Activated CD8-positive, alpha-beta memory T cell treated with anti-CD3 and anti-CD28 coated beads, Interleukin-2, amount 50 U/mL, for 1 hour (primary cell): ENCODE data around the gene SETBP1.

Experiments
- DNase-seq: peaks from one replicate; pipeline ENCODE4 v3.0.0-alpha.2; 2020; ENCODE audit errors: extremely low read depth

Gene SETBP1

GRCh38 chr18:45109706-45110105, 429.0 kb downstream of the SETBP1 start:
- DNase-seq, result no peak

DNA sequence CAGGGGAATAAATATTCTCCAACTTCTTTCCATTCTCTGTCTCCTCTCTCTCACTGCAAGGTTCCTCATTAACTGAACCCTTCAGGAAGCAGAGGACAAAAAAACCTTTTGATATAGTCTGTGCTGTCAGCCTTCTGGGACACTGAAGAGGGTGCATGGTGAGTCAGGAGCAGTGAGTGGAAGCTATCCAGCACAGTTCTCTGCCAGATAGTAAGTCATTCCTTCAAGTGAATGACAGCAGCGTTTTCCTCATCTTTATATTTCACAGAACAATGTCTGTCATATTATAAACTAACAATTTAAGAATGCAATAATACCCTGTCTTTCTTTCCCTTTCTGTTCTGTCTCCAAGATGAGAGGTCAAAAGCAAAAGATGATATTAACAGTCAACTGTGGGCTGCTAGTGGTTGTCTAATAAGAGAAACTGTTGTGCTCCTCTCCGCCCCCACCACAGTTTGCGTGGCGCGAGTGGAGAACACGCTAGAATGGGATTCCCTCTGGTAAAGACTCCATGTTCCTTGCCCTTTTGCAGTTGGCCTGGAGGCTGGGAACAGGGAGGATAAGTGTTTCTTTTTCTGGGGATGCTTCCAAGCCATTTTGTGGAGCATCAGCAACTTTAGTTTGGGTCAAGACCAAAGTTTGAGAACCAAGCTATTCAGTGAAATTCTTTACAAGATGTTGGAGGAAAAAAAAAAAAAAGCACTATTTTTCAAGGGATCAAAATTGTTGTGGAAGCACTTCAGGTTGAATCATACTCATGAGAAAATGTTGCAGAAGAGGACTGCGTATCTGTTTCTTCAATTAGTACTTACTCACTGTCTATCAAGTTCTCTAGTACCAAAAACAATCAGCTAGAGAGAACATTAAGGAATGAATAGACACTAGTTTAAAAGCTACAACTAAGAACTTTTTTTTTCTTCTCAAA, 430.2 kb downstream of the SETBP1 start:
- no peak for DNase-seq

- DNase-seq, result no peak
Measured at GRCh38 chr18:45111502-45111848, 430.8 kb downstream of the SETBP1 start.

- no peak for DNase-seq
Measured at GRCh38 chr18:45112682-45113081, 432.0 kb downstream of the SETBP1 start.

DNA sequence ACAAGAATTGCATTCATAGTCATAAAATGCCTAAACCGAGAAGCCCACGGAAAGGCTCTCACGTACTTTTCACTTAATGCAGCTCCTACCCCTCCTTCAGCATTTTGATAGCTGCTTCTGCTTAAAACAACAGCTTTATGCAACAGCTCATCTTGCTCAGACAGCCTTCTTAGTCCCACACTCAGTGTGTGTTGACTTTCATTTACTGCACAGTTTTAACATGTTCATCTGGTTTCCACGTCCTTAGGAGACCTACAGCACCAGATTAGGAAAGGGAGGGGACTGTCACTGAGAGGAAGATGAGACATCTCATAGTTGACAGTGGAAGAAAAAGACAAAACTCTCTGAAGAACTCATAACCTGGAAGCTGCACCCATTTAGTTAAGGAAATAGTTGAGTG, 435.4 kb downstream of the SETBP1 start:
- DNase-seq, result no peak
